Type B pancreatic cell (in vitro differentiated cells): ENCODE results near the gene ITSN2. TPM values are rescaled to one million over a fixed set of nuclear protein-coding genes. Genes with fewer than 3 reads are reported as not detected.

Experiments
- DNase-seq: peaks from one replicate; pipeline ENCODE4 v3.0.0; 2021; ENCODE audit warnings: mixed read lengths; ENCODE audit not compliant: unreplicated experiment; ENCODE audit errors: extremely low spot score
- H3K27ac Mint-ChIP-seq: 2 replicates; pipeline ENCODE4 v1.8.0; 2021; ENCODE audit warnings: mild to moderate bottlenecking, mixed read lengths
- H3K27me3 Mint-ChIP-seq: 2 replicates; pipeline ENCODE4 v1.8.0; 2021; ENCODE audit warnings: mixed read lengths
- H3K36me3 Mint-ChIP-seq: 2 replicates; pipeline ENCODE4 v1.8.0; 2021; ENCODE audit warnings: mixed read lengths
- H3K4me1 Mint-ChIP-seq: one replicate; pipeline ENCODE4 v1.8.0; 2021; ENCODE audit warnings: mixed read lengths; ENCODE audit not compliant: unreplicated experiment
- H3K4me3 Mint-ChIP-seq: 2 replicates; pipeline ENCODE4 v1.8.0; 2021; ENCODE audit warnings: mild to moderate bottlenecking, mixed read lengths
- H3K9me3 Mint-ChIP-seq: 2 replicates; pipeline ENCODE4 v1.8.0; 2021; ENCODE audit warnings: mixed read lengths
- total RNA-seq: library from RNA; stranded (reverse); gene quantifications from 2 replicates; pipeline ENCODE4 v1.2.1, GENCODE V29; 2021; ENCODE audit warnings: low replicate concordance
- TF ChIP-seq, protein P1 (sequence below): fragments of 200-600 bp; sonication (generic); conservative IDR thresholded peaks from 2 replicates; pipeline ENCODE4 v1.5.0; 2021; ENCODE audit warnings: antibody characterized with exemption, mild to moderate bottlenecking

ITSN2 gene
- total RNA-seq, 1 donor from 2014 or later: 18.9 TPM

DNA sequence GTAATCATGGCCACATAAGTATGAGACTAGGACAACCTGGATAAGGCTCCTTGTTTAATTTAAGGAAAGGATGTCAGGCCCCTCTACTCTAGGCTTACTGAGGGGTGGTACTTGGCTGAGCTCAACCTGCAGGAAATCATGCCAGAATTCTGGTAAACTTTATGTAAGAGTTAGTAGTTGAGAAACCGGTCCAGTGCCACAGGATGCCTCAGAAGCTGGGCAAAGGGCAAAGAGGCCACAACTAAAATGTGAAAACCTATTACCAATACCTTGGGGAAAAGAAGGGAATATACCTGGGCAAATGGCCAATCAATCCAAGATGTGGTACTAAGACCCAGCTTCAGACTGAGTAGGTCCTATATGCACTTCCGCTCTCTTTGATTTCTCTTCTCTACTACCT, 86.7 kb downstream of the ITSN2 start:
- no peak overlapping the region for H3K4me3 Mint-ChIP-seq
- no peak overlapping the region for H3K27ac Mint-ChIP-seq
- H3K4me1 Mint-ChIP-seq: no peaks in the 10 kb centered on the region
- H3K36me3 Mint-ChIP-seq: peaks cover 5% of the 10 kb centered on the region
- DNase-seq: no peak
- H3K27me3 Mint-ChIP-seq: no peaks in the 10 kb centered on the region
- TF ChIP-seq, protein P1, sequence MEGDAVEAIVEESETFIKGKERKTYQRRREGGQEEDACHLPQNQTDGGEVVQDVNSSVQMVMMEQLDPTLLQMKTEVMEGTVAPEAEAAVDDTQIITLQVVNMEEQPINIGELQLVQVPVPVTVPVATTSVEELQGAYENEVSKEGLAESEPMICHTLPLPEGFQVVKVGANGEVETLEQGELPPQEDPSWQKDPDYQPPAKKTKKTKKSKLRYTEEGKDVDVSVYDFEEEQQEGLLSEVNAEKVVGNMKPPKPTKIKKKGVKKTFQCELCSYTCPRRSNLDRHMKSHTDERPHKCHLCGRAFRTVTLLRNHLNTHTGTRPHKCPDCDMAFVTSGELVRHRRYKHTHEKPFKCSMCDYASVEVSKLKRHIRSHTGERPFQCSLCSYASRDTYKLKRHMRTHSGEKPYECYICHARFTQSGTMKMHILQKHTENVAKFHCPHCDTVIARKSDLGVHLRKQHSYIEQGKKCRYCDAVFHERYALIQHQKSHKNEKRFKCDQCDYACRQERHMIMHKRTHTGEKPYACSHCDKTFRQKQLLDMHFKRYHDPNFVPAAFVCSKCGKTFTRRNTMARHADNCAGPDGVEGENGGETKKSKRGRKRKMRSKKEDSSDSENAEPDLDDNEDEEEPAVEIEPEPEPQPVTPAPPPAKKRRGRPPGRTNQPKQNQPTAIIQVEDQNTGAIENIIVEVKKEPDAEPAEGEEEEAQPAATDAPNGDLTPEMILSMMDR: no peak
- H3K9me3 Mint-ChIP-seq: no peaks in the 10 kb centered on the region

DNA sequence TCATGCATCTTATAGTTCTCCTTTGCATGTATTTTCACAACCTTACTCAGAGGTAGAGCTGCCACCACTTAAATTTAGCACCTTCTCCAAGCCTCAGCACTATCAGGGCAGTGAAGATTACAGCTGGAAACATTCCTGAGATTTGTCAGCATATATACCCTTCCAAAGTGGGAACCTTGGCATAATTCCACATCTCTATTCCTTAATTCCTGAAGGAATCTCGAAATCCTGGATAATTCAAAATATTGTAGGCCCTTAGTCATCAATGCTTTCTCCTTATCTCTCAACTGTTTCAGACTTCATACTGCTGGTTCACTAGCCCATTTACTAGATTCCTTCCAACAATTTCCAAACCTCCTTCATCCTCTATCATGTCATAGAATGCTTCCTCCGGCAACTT, 87.4 kb downstream of the ITSN2 start:
- peaks cover 5% of the 10 kb centered on the region for H3K36me3 Mint-ChIP-seq
- TF ChIP-seq, protein P1: no peak
- no peak overlapping the region for H3K27ac Mint-ChIP-seq
- H3K9me3 Mint-ChIP-seq: no peaks in the 10 kb centered on the region
- H3K4me3 Mint-ChIP-seq: no peak overlapping the region
- H3K27me3 Mint-ChIP-seq: no peaks in the 10 kb centered on the region
- no peaks in the 10 kb centered on the region for H3K4me1 Mint-ChIP-seq
- no peak for DNase-seq

DNA sequence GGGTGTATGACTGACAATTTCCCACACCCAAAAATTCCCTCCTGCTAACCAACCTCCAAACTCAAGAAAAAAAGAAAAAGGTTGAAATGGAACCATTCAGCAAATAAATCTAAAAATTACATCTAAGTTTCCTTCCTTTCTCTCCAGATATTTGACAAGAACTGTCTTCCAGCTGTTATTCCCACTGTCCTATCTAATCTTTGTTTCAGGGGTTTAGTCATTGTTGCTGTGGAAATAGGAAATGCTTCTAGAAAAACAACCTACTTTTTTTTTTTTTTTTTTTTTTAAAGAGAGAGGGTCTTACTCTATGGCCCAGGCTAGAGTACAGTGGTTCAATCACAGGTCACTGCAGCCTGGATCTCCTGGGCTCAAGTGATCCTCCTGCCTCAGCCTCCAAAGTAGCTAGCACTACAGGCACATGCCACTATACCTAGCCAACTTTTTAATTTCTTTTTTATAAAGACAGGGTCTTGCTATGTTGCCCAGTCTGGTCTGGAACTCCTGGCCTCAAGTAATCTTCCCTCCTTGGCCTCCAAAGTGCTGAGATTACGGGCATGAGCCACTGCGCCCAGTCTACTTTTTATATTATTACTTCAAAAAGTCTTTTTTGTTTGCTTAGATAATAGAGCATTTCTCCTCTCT, 88.1 kb downstream of the ITSN2 start:
- H3K4me3 Mint-ChIP-seq: no peak overlapping the region
- H3K9me3 Mint-ChIP-seq: no peaks in the 10 kb centered on the region
- H3K4me1 Mint-ChIP-seq: no peaks in the 10 kb centered on the region
- H3K27me3 Mint-ChIP-seq: no peaks in the 10 kb centered on the region
- H3K27ac Mint-ChIP-seq: no peak overlapping the region
- H3K36me3 Mint-ChIP-seq: peaks cover 5% of the 10 kb centered on the region
- TF ChIP-seq, protein P1: no peak
- no peak for DNase-seq

DNA sequence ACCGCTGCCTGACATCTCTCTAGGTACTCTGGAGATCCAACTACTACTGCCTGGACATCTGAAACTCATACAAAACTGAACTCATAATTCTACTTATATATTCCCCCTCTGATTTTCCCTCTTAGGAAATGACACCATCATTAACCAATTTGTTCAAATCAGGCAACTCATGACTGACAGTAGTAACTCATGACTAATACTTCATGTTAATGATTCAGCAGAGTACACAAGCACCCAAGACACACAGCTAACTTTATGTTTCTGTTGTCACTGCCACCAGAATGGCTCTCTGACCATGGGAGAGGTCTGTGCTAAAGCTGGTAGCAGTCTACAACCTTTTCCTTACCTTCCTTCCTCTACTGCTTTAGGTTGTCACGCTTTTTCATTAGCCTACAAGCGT, 91.1 kb downstream of the ITSN2 start:
- DNase-seq: no peak
- Mint-ChIP-seq H3K4me3 (no peak overlapping the region), H3K36me3 (peaks cover 5% of the 10 kb centered on the region), H3K27me3 (no peaks in the 10 kb centered on the region), H3K9me3 (no peaks in the 10 kb centered on the region), H3K27ac (no peak overlapping the region), H3K4me1 (no peaks in the 10 kb centered on the region)
- TF ChIP-seq, protein P1: no peak

DNA sequence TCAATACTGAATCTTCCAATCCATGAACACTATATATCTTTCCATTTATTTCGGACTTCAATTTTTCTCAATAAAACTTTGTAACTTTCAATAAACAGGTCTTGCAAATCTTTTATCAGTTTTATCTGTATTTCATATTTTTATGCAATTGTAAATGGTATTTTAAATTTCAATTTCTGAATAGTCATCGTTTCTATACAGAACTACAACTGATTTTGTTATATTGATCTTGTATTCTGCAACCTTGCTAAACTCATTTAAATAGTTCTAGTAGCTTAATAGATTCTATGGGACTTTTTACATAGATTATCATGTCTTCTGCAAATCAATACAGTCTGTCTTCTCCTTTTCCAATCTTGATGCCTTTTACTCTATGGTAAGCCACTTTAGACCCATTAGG, 95.1 kb downstream of the ITSN2 start:
- Mint-ChIP-seq H3K36me3 (peaks cover 5% of the 10 kb centered on the region), H3K27me3 (no peaks in the 10 kb centered on the region), H3K9me3 (no peaks in the 10 kb centered on the region), H3K4me1 (peaks cover 5% of the 10 kb centered on the region), H3K4me3 (no peak overlapping the region), H3K27ac (no peak overlapping the region)
- DNase-seq: no peak
- TF ChIP-seq, protein P1: no peak
